Suprapubic skin (tissue), 4 donors: Measurements from ENCODE around the gene RAP1GAP. TPM values are rescaled to one million over a fixed set of nuclear protein-coding genes. Genes with fewer than 3 reads are reported as not detected.

Experiments
- DNase-seq, 2 donors: peaks; one replicate each; pipeline ENCODE4 v3.0.0-alpha.2; 2019; ENCODE audit warnings: low spot score in 2 of 2
- H3K27ac ChIP-seq: fragments of 200-600 bp; sonication (generic); one replicate; pipeline ENCODE4 v1.5.1; 2019
- H3K27me3 ChIP-seq: fragments of 200-600 bp; sonication (generic); one replicate; pipeline ENCODE4 v1.5.1; 2019
- H3K36me3 ChIP-seq: fragments of 200-600 bp; sonication (generic); one replicate; pipeline ENCODE4 v1.5.1; 2019
- H3K4me1 ChIP-seq: fragments of 200-600 bp; sonication (generic); one replicate; pipeline ENCODE4 v1.5.1; 2019
- H3K4me3 ChIP-seq: fragments of 200-600 bp; sonication (generic); one replicate; pipeline ENCODE4 v1.5.1; 2019; ENCODE audit warnings: mild to moderate bottlenecking
- H3K9me3 ChIP-seq: fragments of 200-600 bp; sonication (generic); one replicate; pipeline ENCODE4 v1.5.1; 2019
- CTCF ChIP-seq, 2 donors: fragments of 200-600 bp in 1 of 2; fragments of 450-650 bp in 1 of 2; sonication (generic) in 1 of 2; IDR thresholded peaks; one replicate each; pipeline ENCODE4 v1.5.1; 2016 to 2019; ENCODE audit warnings: antibody characterized with exemption in 2 of 2, mild to moderate bottlenecking in 1 of 2, moderate library complexity in 1 of 2
- EP300 ChIP-seq: sonication (generic); formaldehyde crosslinking; IDR thresholded peaks from one replicate; pipeline ENCODE4 v1.6.1; 2017; ENCODE audit warnings: antibody characterized with exemption
- POLR2A ChIP-seq, 2 donors: fragments of 450-650 bp; IDR thresholded peaks; one replicate each; pipeline ENCODE4 v1.6.1; 2017; ENCODE audit warnings: antibody characterized with exemption in 2 of 2, mild to moderate bottlenecking in 2 of 2, moderate library complexity in 2 of 2
- POLR2AphosphoS5 ChIP-seq, 3 donors: sonication (generic); formaldehyde crosslinking; IDR thresholded peaks; one replicate each; pipeline ENCODE4 v1.6.1; 2017; ENCODE audit warnings: antibody characterized with exemption in 3 of 3
- WGBS: methylation state at CpG from one replicate; pipeline ENCODE4 v1.1.5; 2018; 5-methylcytosine and 5-hydroxymethylcytosine counted together
- total RNA-seq, 4 donors: library from RNA; depleted of rRNA; stranded (reverse); fragments of >200 nt; gene quantifications; one replicate each; pipeline ENCODE4 v1.1.0, GENCODE V29; 2016

RAP1GAP gene
- total RNA-seq, 4 donors from 2014 or later = 1.5 to 4.9 (median 3.6) TPM

GRCh38 chr1:21603177-21604138 is 65.7 kb downstream of the RAP1GAP start:
- no peaks in the 10 kb centered on the region for H3K4me1 ChIP-seq
- no peak for DNase-seq
- no peak overlapping the region for H3K4me3 ChIP-seq
- WGBS = 86% methylated on average over 31 of the region's 39 CpGs
- peaks cover 12% of the 10 kb centered on the region for H3K27me3 ChIP-seq
- TF ChIP-seq POLR2AphosphoS5 (IDR thresholded peaks at IDR 0.05) = no peak
- no peaks in the 10 kb centered on the region for H3K36me3 ChIP-seq
- H3K9me3 ChIP-seq = no peaks in the 10 kb centered on the region
- H3K27ac ChIP-seq = no peak overlapping the region

- Histone ChIP-seq H3K4me3 (no peak overlapping the region), H3K27ac (no peak overlapping the region), H3K27me3 (peaks cover 17% of the 10 kb centered on the region), H3K36me3 (no peaks in the 10 kb centered on the region), H3K4me1 (no peaks in the 10 kb centered on the region), H3K9me3 (no peaks in the 10 kb centered on the region)
- no peak for TF ChIP-seq EP300
- TF ChIP-seq CTCF (IDR thresholded peaks at IDR 0.05) = no peak
- TF ChIP-seq POLR2AphosphoS5 (IDR thresholded peaks at IDR 0.05) = no peak
- no peak for TF ChIP-seq POLR2A (IDR thresholded peaks at IDR 0.05)
- DNase-seq = no peak
- WGBS = 94% methylated on average over 10 of the region's 30 CpGs
Observed at GRCh38 chr1:21601278-21602048, 67.7 kb downstream of the RAP1GAP start.

GRCh38 chr1:21599402-21599801 is 69.8 kb downstream of the RAP1GAP start:
- no peak overlapping the region for H3K27ac ChIP-seq
- WGBS = 72% methylated on average over 12 of the region's 15 CpGs
- H3K4me3 ChIP-seq = no peak overlapping the region
- peaks cover 24% of the 10 kb centered on the region for H3K27me3 ChIP-seq
- H3K36me3 ChIP-seq = no peaks in the 10 kb centered on the region
- no peak for DNase-seq
- H3K4me1 ChIP-seq = no peaks in the 10 kb centered on the region
- H3K9me3 ChIP-seq = no peaks in the 10 kb centered on the region
- no peak for TF ChIP-seq CTCF (IDR thresholded peaks at IDR 0.05)
- no peak for TF ChIP-seq POLR2A (IDR thresholded peaks at IDR 0.05)
- TF ChIP-seq EP300 = no peak
- TF ChIP-seq POLR2AphosphoS5 (IDR thresholded peaks at IDR 0.05) = no peak

- no peak overlapping the region for H3K4me3 ChIP-seq
Observed at GRCh38 chr1:21598904-21599303, 70.3 kb downstream of the RAP1GAP start.

GRCh38 chr1:21598417-21598816 is 70.7 kb downstream of the RAP1GAP start:
- no peaks in the 10 kb centered on the region for H3K36me3 ChIP-seq
- no peaks in the 10 kb centered on the region for H3K9me3 ChIP-seq
- TF ChIP-seq EP300 = no peak
- no peak for TF ChIP-seq CTCF (IDR thresholded peaks at IDR 0.05)
- TF ChIP-seq POLR2AphosphoS5 (IDR thresholded peaks at IDR 0.05) = no peak
- TF ChIP-seq POLR2A (IDR thresholded peaks at IDR 0.05) = no peak
- peaks cover 29% of the 10 kb centered on the region for H3K27me3 ChIP-seq
- H3K4me3 ChIP-seq = no peak overlapping the region
- WGBS = 64% methylated on average over 6 of the region's 7 CpGs
- H3K4me1 ChIP-seq = no peaks in the 10 kb centered on the region
- no peak overlapping the region for H3K27ac ChIP-seq
- DNase-seq = no peak

More at GRCh38 chr1:21598904-21599303, 70.3 kb downstream of the RAP1GAP start:
- Histone ChIP-seq H3K36me3 (no peaks in the 10 kb centered on the region), H3K27ac (no peak overlapping the region), H3K9me3 (no peaks in the 10 kb centered on the region), H3K27me3 (peaks cover 24% of the 10 kb centered on the region), H3K4me1 (no peaks in the 10 kb centered on the region)
- DNase-seq = no peak
- WGBS = 77% methylated on average over 8 of the region's 8 CpGs
- TF ChIP-seq POLR2AphosphoS5 (IDR thresholded peaks at IDR 0.05) = no peak
- TF ChIP-seq POLR2A (IDR thresholded peaks at IDR 0.05) = no peak
- no peak for TF ChIP-seq EP300
- no peak for TF ChIP-seq CTCF (IDR thresholded peaks at IDR 0.05)
